IMR-90 (cell line): Measurements from ENCODE around the gene ERVK3-1. TPM values are rescaled to one million over a fixed set of nuclear protein-coding genes. Genes with fewer than 3 reads are reported as not detected.
A peak's percentile ranks its signal among the peaks of the same experiment; 100 is the strongest.

Source experiments
- ATAC-seq: fragments of 200-7000 bp; cut with Tn5 transposase; 2 replicates; pipeline ENCODE4 v1.9.1; 2020; ENCODE audit warnings: low read depth, mild to moderate bottlenecking, moderate library complexity
- BruUV-seq: library from RNA; stranded (reverse); fragments of 400-500 nt; replicated peaks from 2 replicates; lab custom pipeline; 2021; lab: Mats Ljungman, UMichigan
- CTCF ChIA-PET: fragments of 300-600 bp; formaldehyde crosslinking; extraction: SDS; loops from one replicate; lab custom pipeline; 2021; ENCODE audit warnings: antibody characterized with exemption; lab: Yijun Ruan, JAX
- POLR2A ChIA-PET: fragments of 300-600 bp; sonication (Branson Sonifier 250); formaldehyde crosslinking; loops from one replicate; lab custom pipeline; 2022; ENCODE audit warnings: antibody characterized with exemption; ENCODE audit not compliant: unreplicated experiment; lab: Charles Lee
- DNase-seq: peaks from one replicate; pipeline ENCODE4 v3.0.0; 2013
- H2AFZ ChIP-seq: replicated peaks from 2 replicates; pipeline ENCODE3; 2013; ENCODE audit warnings: low read length, mild to moderate bottlenecking; ENCODE audit not compliant: poor library complexity
- H2AK5ac ChIP-seq: 2 replicates; pipeline ENCODE4 v1.6.1; 2013; ENCODE audit warnings: low read depth, low read length, inconsistent platforms
- H2AK9ac ChIP-seq: replicated peaks from 2 replicates; pipeline ENCODE3; 2013; ENCODE audit warnings: mild to moderate bottlenecking, low read depth, low read length, moderate library complexity; ENCODE audit not compliant: poor library complexity
- H2BK120ac ChIP-seq: 2 replicates; pipeline ENCODE4 v1.6.1; 2013; ENCODE audit warnings: low read depth, low read length, inconsistent platforms
- H2BK15ac ChIP-seq: 3 replicates; pipeline ENCODE4 v1.6.1; 2013; ENCODE audit warnings: low read depth, low read length, inconsistent platforms
- H2BK20ac ChIP-seq: 2 replicates; pipeline ENCODE4 v1.6.1; 2013; ENCODE audit warnings: low read depth, mild to moderate bottlenecking, inconsistent platforms, low read length, moderate library complexity
- H2BK5ac ChIP-seq: 2 replicates; pipeline ENCODE4 v1.6.1; 2013; ENCODE audit warnings: mild to moderate bottlenecking, low read depth, low read length, inconsistent platforms; ENCODE audit not compliant: poor library complexity, severe bottlenecking
- H3K14ac ChIP-seq: replicated peaks from 2 replicates; pipeline ENCODE4 v1.6.1; 2013; ENCODE audit warnings: low read depth, low read length, inconsistent platforms
- H3K18ac ChIP-seq: 2 replicates; pipeline ENCODE4 v1.6.1; 2013; ENCODE audit warnings: low read depth, low read length, control low read depth
- H3K23ac ChIP-seq: 2 replicates; pipeline ENCODE4 v1.6.1; 2013; ENCODE audit warnings: low read depth, low read length, inconsistent platforms
- H3K27ac ChIP-seq: 2 replicates; pipeline ENCODE4 v1.5.1; 2013; ENCODE audit warnings: mild to moderate bottlenecking, control low read depth, low read length; ENCODE audit not compliant: insufficient read depth
- H3K27me3 ChIP-seq: 2 replicates; pipeline ENCODE4 v1.6.1; 2013; ENCODE audit warnings: low read length; ENCODE audit not compliant: control insufficient read depth, insufficient read depth
- H3K36me3 ChIP-seq: 2 replicates; pipeline ENCODE4 v1.6.1; 2013; ENCODE audit warnings: low read length, mixed read lengths; ENCODE audit not compliant: control insufficient read depth, insufficient read depth
- H3K4ac ChIP-seq: 2 replicates; pipeline ENCODE4 v1.6.1; 2013; ENCODE audit warnings: low read depth, low read length, inconsistent platforms
- H3K4me1 ChIP-seq: 2 replicates; pipeline ENCODE4 v1.6.1; 2013; ENCODE audit warnings: low read length, mixed read lengths; ENCODE audit not compliant: control insufficient read depth, insufficient read depth
- H3K4me2 ChIP-seq: 2 replicates; pipeline ENCODE4 v1.6.1; 2013; ENCODE audit warnings: low read depth, mild to moderate bottlenecking, control low read depth, low read length, moderate library complexity
- H3K4me3 ChIP-seq: 2 replicates; pipeline ENCODE4 v1.5.1; 2013; ENCODE audit warnings: low read depth, mild to moderate bottlenecking, control low read depth, low read length, moderate library complexity; ENCODE audit not compliant: insufficient read depth
- H3K56ac ChIP-seq: 2 replicates; pipeline ENCODE4 v1.6.1; 2013; ENCODE audit warnings: low read length, inconsistent platforms; ENCODE audit not compliant: insufficient read depth; ENCODE audit errors: extremely low read depth
- H3K79me1 ChIP-seq, 2 experiments: 2 replicates each; pipeline ENCODE4 v1.6.1; 2013; ENCODE audit warnings: low read length in 2 of 2, inconsistent platforms in 1 of 2, low read depth in 1 of 2
- H3K9ac ChIP-seq: 2 replicates; pipeline ENCODE4 v1.6.1; 2013; ENCODE audit warnings: low read depth, low read length, control low read depth
- H3K9me1 ChIP-seq: 2 replicates; pipeline ENCODE4 v1.6.1; 2013; ENCODE audit warnings: low read length, inconsistent platforms; ENCODE audit not compliant: insufficient read depth
- H3K9me3 ChIP-seq: 2 replicates; pipeline ENCODE4 v1.6.1; 2013; ENCODE audit warnings: low read length; ENCODE audit not compliant: control insufficient read depth, insufficient read depth
- H4K20me1 ChIP-seq: 2 replicates; pipeline ENCODE4 v1.6.1; 2013; ENCODE audit warnings: low read length, inconsistent platforms; ENCODE audit not compliant: insufficient read depth
- H4K5ac ChIP-seq: 2 replicates; pipeline ENCODE4 v1.6.1; 2013; ENCODE audit warnings: mild to moderate bottlenecking, low read depth, low read length, control low read depth
- H4K8ac ChIP-seq, 2 experiments: 2 replicates each; pipeline ENCODE4 v1.6.1; 2013; ENCODE audit warnings: low read depth in 2 of 2, low read length in 2 of 2, control low read depth in 1 of 2, inconsistent platforms in 1 of 2
- H4K91ac ChIP-seq: 2 replicates; pipeline ENCODE4 v1.6.1; 2013; ENCODE audit warnings: low read depth, low read length, inconsistent platforms; ENCODE audit not compliant: insufficient read depth
- BHLHE40 ChIP-seq: fragments of 150-350 bp; IDR thresholded peaks from 2 replicates; pipeline ENCODE4 v1.6.1; 2016; ENCODE audit warnings: mild to moderate bottlenecking, low read depth, low read length
- CEBPB ChIP-seq: IDR thresholded peaks from 2 replicates; pipeline ENCODE4 v1.6.1; 2012; ENCODE audit warnings: low read depth, low read length, improper control_type of control experiment
- CHD1 ChIP-seq: IDR thresholded peaks from 2 replicates; pipeline ENCODE4 v1.6.1; 2012; ENCODE audit warnings: low read depth, low read length, improper control_type of control experiment
- CTCF ChIP-seq: conservative IDR thresholded peaks from 2 replicates; pipeline ENCODE4 v1.5.1; 2012; ENCODE audit warnings: mild to moderate bottlenecking, low read depth, low read length, improper control_type of control experiment
- FOS ChIP-seq: fragments of 150-350 bp; IDR thresholded peaks from 2 replicates; pipeline ENCODE4 v1.6.1; 2016; ENCODE audit warnings: low read depth, low read length
- MAFK ChIP-seq: IDR thresholded peaks from 2 replicates; pipeline ENCODE4 v1.6.1; 2012; ENCODE audit warnings: low read depth, low read length, improper control_type of control experiment
- MAZ ChIP-seq: IDR thresholded peaks from 2 replicates; pipeline ENCODE4 v1.6.1; 2012; ENCODE audit warnings: low read depth, mild to moderate bottlenecking, low read length, improper control_type of control experiment, moderate library complexity, borderline replicate concordance
- MXI1 ChIP-seq: IDR thresholded peaks from 2 replicates; pipeline ENCODE4 v1.6.1; 2012; ENCODE audit warnings: low read depth, mild to moderate bottlenecking, low read length, moderate library complexity, borderline replicate concordance
- NFE2L2 ChIP-seq: fragments of 150-350 bp; IDR thresholded peaks from 2 replicates; pipeline ENCODE4 v1.6.1; 2016; ENCODE audit warnings: low read depth, mild to moderate bottlenecking, low read length
- RAD21 ChIP-seq: IDR thresholded peaks from 2 replicates; pipeline ENCODE4 v1.6.1; 2012; ENCODE audit warnings: low read length, improper control_type of control experiment
- RCOR1 ChIP-seq: IDR thresholded peaks from 2 replicates; pipeline ENCODE4 v1.6.1; 2012; ENCODE audit warnings: mild to moderate bottlenecking, low read length, improper control_type of control experiment; ENCODE audit not compliant: insufficient replicate concordance
- RFX5 ChIP-seq: IDR thresholded peaks from 2 replicates; pipeline ENCODE4 v1.8.0; 2012; ENCODE audit warnings: low read depth, mild to moderate bottlenecking, low read length, moderate library complexity
- SMC3 ChIP-seq: fragments of 150-350 bp; IDR thresholded peaks from 2 replicates; pipeline ENCODE4 v1.6.1; 2016; ENCODE audit warnings: low read depth, mild to moderate bottlenecking, antibody characterized with exemption, low read length, moderate library complexity
- USF2 ChIP-seq: fragments of 150-350 bp; IDR thresholded peaks from 2 replicates; pipeline ENCODE4 v1.6.1; 2017; ENCODE audit warnings: mild to moderate bottlenecking, antibody characterized with exemption, low read length, low read depth
- WGBS, 2 experiments: methylation state at CpG; one replicate each; pipeline versions ENCODE4 v1.1.5 to v1.1.7; 2013; ENCODE audit warnings: missing lambda C conversion rate in 2 of 2; ENCODE audit not compliant: insufficient read length in 1 of 2; ENCODE audit errors: extremely low coverage in 2 of 2; 5-methylcytosine and 5-hydroxymethylcytosine counted together
- dilution Hi-C: fragments of 300-500 bp; cut with HindIII; formaldehyde crosslinking; loops from one replicate; pipeline ENCODE4 v1.14.3; 2018; ENCODE audit warnings: low sequenced_read_pairs; ENCODE audit not compliant: unreplicated experiment
- in situ Hi-C: fragments of 300-500 bp; cut with MboI; formaldehyde crosslinking; loops from 3 replicates; pipeline ENCODE4 v1.14.3; 2019; ENCODE audit warnings: low sequenced_read_pairs, inconsistent platforms, mixed read lengths
- intact Hi-C: fragments of 100-400 bp; cut with micrococcal nuclease; formaldehyde crosslinking; loops from 2 replicates; pipeline ENCODE4 v1.10.0; 2022
- polyA plus RNA-seq, 3 experiments: library from polyadenylated mRNA; depleted of rRNA; stranded (reverse); fragments of >200 nt; gene quantifications; 2 replicates each; pipeline ENCODE4 v1.2.3, GENCODE V29; 2012; ENCODE audit warnings: low replicate concordance in 1 of 3
- total RNA-seq: library from RNA; depleted of rRNA; stranded (reverse); fragments of >200 nt; gene quantifications from 2 replicates; pipeline ENCODE4 v1.2.3, GENCODE V29; 2012

Gene ERVK3-1
- total and polyA plus RNA-seq, 2 of the 4 experiments (the other 2 are of a cell fraction): 33.0 to 39.3 TPM

GRCh38 chr19:58362272-58362994 lies 57.3 kb downstream of the ERVK3-1 start, which contains the start of gene ZNF497:
Gene ZNF497 (minus strand): TSS chr19:58362751. CDS start chr19:58357635, 5,116 bp downstream.
- Histone ChIP-seq H3K18ac (peak within 1 kb of the TSS; percentile 55), H3K27me3 (peaks cover 2% of the 10 kb centered on the region; the same call in 1 of the 2 replicates), H3K56ac (peak within 1 kb of the TSS; percentile 94), H3K9me3 (no peaks in the 10 kb centered on the region; the same call in 1 of the 2 replicates), H4K5ac (peak within 1 kb of the TSS; percentile 93), H3K14ac (peak within 1 kb of the TSS; percentile 99), H3K9ac (peak within 1 kb of the TSS; percentile 88), H2BK120ac (peak within 1 kb of the TSS; percentile 78), H3K9me1 (peaks cover 3% of the 10 kb centered on the region; the same call in 1 of the 2 replicates), H3K36me3 (no peaks in the 10 kb centered on the region), H2BK20ac (no peak within 1 kb of the TSS), H4K20me1 (no peaks in the 10 kb centered on the region), H2AK9ac (peak within 1 kb of the TSS; percentile 99), H3K4ac (peak within 1 kb of the TSS; percentile 91), H2BK15ac (no peak within 1 kb of the TSS; the same call in 2 of the 3 replicates), H4K91ac (peak within 1 kb of the TSS; percentile 95), H3K4me2 (peak within 1 kb of the TSS; percentile 83), H4K8ac (peak within 1 kb of the TSS; percentile 99), H3K4me3 (peak within 1 kb of the TSS; percentile 59), H3K27ac (peak within 1 kb of the TSS; percentile 88), H2AFZ (peak within 1 kb of the TSS; percentile 100), H3K79me1 (peaks cover 0 to 3% of the 10 kb centered on the region in 2 experiments; a peak in 2 of 4 replicates), H2AK5ac (peak within 1 kb of the TSS; percentile 95), H3K23ac (peak within 1 kb of the TSS; percentile 87), H3K4me1 (peaks cover 3% of the 10 kb centered on the region), H2BK5ac (peak within 1 kb of the TSS; percentile 80)
- no TSS peak for BruUV-seq
- 1% methylated on average over 37 of the region's 74 CpGs; no CpG with 5 or more reads in 1 of the 2 experiments for WGBS, 2 experiments
- DNase-seq: peak; percentile 93
- dilution Hi-C loops (no loop called here), in situ Hi-C loops (no loop called here), intact Hi-C loops (no loop called here)
- ChIA-PET POLR2A (interaction anchor here (0.9 to 1.3 kb wide), 3 partner anchors 12 to 18 kb away, joined by 3 to 5 read pairs (median 4); no protein-coding TSS in a partner anchor), CTCF (interaction anchor here (0.6 kb wide), 1 partner anchor 35 kb away, joined by 3 read pairs; no protein-coding TSS in a partner anchor)
- peak; percentile 95 for ATAC-seq
- TF ChIP-seq SMC3 (0 out of 2 replicates have a peak, but pooled peaks have one; percentile 0), RFX5 (no peak), USF2 (no peak), NFE2L2 (no peak), CHD1 (no peak), MXI1 (peak; percentile 96), FOS (no peak), CTCF (0 out of 2 replicates have a peak, but pooled peaks have one; percentile 13), BHLHE40 (peak; percentile 87), MAFK (no peak), MAZ (peak; percentile 49; the same call in 1 of the 2 replicates), CEBPB (no peak), RCOR1 (no peak), RAD21 (peak; percentile 2; the same call in 1 of the 2 replicates)
